Occipital lobe (tissue), 3 donors: ENCODE measurements around the gene OSBP2. TPM values are rescaled to one million over a fixed set of nuclear protein-coding genes. Genes with fewer than 3 reads are reported as not detected.

Source experiments
- DNase-seq: peaks from one replicate; lab custom pipeline; 2025; lab: John Stamatoyannopoulos, UW
- small RNA-seq: library from RNA; depleted of rRNA; stranded (forward); fragments of <200 nt; gene quantifications from one replicate; pipeline ENCODE3, GENCODE V24; 2014
- total RNA-seq: library from RNA; depleted of rRNA; stranded (reverse); fragments of >200 nt; gene quantifications from one replicate; pipeline ENCODE4 v1.2.3, GENCODE V29; 2014

OSBP2 gene
- total RNA-seq, 1 donor from 2014 or later: 27.0 TPM

DNA sequence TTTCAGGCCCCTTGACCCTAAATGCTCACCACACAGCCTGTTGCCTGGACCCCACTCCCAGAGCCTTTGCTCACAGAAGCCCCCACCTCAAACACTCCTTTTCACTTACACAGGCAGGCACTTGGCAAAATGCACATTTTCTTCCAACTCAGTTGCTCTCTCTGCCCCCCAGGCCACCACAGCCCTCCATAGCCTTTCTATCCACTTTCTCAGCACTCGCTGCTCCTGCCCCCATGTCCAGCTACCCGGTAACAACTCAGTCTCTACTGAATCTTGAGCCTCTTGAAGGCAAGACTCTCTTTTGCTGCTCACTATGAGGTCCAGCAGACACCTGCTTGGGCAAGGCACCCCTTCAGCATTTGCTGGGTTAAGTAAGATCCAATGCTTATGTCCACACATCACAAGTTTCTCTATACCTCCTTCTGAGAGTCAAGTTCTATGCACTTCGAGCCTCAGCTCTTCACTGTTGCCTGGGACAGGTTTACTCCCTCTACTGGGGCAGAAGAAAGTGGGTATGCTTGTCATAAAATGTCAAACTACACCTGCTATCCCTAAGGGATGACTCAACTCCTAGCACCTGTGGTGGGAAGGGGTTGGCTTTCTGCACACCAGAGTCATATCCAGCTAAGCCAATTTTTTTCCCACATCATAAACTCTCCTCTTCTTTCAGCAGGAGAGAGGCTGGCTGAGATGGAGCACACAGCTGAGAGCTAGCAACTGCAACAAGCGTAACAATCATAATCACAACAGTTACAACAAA, 237.0 kb downstream of the OSBP2 start:
- DNase-seq: no peak

DNA sequence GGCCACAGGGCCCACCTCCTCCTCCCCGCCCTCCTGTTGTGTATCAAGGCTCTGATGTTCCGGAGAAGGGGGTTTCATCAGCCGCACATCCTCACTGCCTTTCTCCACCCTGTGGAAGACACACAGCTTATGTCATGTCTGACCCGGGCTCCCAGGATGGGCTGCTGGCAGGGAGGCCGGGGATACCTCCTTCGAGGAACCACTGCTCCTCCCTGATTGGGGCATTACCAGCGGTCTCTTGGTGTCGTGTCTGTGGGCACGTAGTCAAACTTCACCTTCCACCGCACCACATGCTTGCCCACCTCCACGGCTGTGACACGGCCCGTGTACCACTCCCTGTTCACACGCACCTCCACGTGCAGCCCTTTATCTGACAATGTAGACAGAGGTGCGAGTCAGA, 238.0 kb downstream of the OSBP2 start:
- DNase-seq: no peak

DNA sequence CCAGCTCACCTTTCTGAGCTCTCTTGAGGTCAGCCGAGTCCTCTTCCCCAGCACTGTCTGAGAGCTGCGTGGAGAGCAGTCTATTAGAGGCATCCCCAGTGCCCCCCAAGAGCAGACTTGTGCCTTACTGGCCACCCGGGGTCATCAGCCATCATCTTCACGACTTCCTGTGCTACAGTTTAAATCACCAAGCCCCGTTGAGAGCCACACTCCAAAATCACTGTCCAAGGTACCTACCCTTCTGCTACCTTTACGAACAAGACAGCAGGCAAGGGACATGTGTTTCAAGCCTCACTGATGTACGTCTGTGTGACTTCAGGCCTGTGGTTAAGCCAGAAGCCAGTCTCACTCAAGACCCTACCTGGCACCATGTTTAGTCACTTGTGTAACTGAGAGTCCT, 238.8 kb downstream of the OSBP2 start:
- no peak for DNase-seq

DNA sequence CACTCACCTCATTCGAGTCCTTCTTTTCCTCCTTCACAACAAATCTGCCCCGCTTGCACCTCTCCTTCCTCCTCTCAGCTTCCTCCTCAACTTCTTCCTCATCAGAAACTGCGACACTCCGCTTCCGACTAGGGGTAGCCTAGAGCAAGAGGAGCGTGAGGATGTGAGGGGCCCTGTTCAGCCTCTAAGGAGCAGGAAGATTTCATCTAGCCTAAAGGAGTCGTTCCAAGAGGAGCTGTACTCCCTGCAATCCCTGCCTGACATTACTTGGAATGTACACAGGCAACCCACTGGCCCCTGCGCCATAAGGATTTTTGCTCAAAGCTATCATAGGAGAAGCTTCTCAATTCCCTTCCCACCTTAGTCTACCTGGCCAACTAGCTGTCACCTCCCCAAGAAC, 239.4 kb downstream of the OSBP2 start:
- DNase-seq: no peak

DNA sequence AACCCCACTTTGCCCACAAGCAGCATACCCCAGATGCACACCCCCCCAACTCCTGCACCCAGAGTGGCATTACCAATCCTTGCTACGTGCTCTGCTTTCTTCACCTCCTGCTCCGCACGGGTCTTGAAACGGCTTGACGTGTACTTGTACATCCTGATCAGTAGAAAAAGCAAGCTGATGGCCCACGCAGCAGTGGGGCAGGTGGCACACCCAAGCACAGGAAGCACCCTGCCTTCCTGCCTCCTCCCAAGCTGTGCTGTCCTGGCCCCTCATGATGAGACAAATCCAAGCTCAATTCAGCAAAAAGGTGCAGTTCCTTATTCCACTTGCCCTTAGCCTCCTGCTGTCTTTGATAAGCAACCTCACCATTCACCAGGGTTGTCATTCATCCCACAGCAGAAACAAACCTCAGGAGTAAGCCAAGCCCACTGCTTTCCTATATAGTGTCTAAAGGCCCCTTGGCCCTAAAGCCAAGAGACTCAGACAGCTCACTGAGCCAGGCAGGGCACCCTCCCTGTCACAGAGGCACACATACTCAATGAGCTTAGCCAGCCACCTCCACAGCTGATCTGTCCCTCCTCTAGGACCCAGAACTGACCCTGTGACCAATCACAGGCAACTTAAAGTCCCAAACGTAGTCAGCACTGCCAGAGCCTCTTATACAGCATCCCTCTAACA, 246.2 kb downstream of the OSBP2 start:
- no peak for DNase-seq

DNA sequence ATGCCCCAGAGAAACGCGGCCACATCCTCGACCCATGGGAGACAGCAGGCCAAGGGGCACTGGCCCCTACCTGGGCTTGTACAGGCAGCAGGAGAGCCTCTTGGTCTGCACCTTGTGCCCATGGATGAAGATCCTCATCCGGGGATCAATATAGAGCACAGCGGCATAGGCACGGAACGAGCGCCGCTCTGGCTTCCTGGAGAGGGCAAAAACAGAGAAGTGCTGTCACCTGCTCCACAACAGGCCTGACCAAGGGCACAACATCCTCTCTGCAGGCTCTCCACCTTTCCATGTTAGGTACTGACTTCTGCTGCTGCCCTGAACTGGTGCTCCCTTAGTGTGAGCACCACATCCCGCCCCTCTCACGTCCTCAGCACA, 246.7 kb downstream of the OSBP2 start:
- no peak for DNase-seq

DNA sequence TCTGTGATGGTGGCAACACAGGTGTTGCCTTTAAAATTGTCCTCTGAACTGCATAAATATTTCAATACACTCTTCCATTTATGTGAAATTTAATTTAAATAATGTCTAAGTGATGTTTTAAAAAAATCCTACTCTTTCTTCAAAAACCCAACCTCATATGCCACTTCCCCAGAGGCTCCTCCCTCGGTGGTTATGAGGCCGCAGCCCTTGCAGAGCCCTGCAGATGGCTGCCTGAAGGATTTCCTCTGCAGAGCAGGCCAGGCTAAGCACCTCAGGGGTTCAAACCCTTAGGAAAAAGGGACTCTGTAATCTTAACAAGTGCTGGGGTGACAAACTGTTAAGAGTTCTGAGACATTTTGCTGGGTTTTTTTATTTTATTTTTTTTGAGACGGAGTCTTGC, 248.7 kb downstream of the OSBP2 start:
- DNase-seq: no peak

DNA sequence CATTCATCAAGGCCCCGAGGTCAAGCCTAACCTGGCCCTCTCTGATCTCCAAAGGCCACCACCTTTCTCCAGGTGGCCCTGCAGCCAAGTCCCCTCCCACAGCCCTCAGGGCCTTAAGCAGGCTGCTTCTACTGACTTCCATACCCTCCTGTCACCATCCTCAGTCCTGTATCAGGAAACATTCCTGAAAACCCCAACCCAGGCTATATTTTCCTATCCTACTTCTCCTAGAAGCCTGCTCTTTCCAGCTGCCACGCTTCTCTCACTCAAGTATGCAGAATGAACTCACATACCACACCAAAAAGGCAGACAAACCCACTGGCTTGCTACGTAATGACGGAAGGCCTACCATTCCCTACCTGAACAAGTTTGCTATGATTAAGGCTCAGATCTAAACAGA, 250.3 kb downstream of the OSBP2 start:
- DNase-seq: no peak

DNA sequence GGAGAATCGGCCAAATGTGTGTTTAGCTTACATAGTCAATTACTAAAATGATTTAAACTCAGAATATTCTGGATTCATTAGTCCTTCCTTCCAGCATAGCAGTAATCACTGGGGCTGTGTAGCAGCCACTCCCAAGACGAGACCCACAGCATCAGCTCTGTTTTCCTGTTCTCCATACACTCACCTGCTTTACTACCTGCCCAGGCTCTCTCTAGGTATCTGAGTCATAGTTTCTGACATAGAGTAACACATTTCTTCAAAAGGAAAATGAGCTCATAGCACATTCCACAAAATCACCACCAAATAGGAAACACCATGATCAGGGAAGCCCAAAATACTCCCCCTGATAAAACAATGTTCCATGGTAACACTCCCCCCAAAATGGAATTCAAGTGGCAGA, 251.0 kb downstream of the OSBP2 start:
- DNase-seq: no peak

DNA sequence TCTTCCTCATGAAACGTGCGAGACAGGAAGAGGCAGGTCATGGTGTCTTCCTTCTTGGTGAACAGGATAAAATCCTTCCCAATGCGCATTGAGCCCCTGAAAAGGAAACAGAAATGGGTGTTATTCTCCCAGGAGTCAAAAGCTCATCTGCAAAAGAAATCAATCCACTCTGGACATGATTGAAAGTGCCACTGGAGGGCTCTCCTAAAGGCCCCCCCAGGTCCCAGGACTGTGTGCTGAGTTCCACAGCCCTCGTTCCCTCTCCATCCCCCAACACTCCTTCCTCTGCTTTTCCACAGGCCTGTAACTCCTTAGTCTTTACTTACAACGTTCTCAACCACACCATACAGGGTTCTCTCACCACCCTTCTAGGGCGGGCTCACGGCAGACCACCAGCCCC, 251.7 kb downstream of the OSBP2 start:
- DNase-seq: no peak

DNA sequence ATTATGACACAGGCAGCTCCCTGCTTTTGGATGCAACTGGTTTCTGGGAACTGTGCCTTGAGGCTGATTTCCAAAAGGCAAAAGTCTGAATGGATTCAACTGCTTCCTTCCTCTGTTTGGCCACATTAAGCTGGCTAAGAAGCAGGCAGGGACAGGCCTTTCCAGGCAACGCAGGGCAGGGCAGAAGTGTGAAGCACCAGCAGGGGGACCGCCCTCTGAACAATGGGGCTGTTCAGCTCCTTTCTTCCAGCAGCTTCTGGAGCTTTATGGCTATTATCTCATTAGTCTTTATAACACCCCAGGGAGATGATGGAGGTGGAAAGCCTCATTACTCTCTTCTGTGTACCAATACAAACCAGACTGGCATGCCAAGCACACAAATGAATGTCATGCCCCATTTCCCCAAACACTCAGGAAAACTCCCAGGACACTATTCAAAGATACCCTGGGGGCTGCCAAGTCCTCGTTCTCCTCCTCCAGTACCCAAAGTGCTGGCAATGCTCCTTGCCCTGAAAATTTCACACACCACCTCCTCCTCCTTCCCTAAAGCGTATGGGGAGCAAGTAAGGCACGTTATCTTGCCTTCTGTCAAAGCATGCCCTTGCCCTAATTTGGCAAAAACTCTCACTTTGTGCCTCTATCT, 252.6 kb downstream of the OSBP2 start:
- peak; percentile 8 for DNase-seq

DNA sequence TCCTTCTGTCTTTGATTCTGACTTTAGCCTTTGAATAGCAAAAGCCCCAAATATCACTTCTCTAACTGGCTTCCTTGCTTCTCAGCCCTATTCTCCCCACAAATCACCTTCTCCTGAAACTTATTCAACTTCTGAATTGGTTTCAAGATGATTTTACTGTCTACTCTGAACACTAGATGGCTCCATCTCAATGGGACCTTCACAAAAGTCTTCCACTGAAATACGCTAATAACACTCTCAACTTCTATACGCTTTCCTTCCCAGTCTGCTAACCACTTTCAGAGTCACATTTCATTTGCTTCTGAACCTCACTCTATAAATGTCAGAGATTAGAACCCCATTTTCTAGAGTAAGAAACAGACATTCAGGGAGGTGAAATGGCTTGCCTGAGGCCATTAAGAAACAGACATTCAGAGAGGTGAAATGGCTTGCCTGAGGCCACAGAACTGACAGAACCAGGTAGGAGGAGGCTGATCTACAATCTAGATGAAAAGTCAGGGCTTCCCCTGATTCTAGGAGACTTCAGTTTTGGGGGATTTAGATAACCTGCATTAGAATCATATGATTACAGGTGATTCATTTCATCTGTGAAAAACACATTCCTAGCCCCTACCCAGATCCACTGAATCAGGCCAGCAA, 253.3 kb downstream of the OSBP2 start:
- DNase-seq: no peak

DNA sequence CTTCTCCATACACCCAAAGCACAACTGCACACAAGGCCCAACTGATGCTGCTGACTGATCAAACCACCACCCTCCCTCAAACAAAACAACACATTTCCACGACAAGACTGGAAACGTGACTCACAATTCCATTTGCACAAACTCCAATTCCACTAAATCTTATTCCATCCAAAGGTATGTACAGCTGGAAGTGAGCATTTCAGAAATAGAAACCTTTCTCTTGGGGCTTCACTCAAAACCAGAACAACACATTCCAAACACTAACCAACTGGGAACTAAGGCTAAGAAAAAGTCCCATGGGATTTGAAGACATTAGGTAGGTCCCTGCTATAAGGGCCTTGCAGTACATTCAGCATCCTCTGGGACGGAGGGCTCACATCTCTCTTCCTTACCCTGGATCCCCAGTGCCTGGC, 254.3 kb downstream of the OSBP2 start:
- DNase-seq: no peak

DNA sequence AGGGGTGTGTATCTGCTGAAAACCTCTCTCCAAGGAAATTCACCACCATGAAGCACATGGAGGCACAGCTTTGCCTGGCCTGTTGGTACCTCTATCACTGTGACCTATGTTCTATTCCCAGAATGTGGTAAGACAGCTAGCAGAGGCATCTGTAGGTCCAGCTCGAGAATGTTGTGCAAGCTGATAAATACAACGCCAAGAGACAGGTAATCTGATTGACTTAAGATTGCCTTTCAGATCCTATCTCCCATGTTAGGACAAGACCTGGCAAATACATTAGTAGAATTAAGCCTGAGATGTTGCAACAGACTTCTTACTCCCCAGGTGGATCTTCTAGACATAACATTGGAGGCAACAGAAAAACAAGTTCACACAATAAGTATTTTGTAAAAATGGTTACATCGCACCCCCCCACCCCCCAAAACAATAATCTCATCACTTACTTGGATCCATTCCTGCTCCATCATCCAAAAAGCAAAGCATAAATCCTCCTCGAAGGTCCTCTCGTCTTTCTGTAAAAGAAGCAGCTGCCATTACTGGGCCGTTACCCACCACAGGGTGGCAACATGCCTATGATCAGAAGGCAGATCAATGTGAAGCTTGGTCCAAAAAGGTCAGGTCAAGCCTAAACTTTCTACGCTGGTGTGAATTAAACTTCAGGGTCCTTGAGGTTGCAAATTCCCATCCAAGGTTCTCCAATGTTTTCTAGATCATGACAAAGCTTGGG, 255.4 kb downstream of the OSBP2 start:
- no peak for DNase-seq

DNA sequence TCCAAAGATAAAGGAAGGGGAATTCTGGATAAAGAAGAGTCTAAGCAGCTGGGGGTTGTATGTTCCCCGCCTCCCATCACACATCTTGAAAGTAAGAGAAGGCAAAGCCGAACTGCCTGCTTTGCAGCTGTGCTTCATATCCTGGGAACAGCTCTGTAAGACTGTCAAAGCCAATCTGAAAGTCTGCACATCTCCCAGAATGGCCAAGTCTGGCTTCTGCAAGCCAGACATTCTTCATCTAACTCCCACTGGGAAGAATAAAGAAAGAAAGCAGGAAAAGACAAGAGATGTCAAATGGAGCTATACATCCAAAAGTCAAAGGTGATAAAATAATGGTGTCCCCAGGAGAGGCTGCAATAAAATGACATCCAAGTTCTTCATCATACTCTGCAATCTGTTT, 258.5 kb downstream of the OSBP2 start:
- no peak for DNase-seq

DNA sequence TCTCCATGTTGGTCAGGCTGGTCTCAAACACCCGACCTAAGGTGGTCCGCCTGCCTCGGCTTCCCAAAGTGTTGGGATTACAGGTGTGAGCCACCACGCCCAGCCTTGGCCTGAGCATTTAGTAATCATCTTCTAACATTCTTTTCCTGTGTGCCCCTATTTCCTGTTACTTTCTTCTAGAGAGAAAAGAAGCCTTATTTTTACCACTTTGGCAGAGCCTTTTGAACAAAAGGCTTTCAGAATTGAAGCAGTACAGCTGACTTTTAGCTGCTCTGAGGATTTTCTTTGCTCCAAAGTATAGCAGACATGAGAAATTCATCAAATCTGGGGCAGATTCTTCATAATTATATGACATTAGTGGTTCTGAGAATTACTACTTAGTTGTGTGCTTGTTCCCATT, 260.5 kb downstream of the OSBP2 start:
- no peak for DNase-seq

Small RNA genes within 50 kb of the gene (small RNA-seq; reads per million reads assigned to genes)
- gene MIR3200: 10.6 reads per million, percentile 92 among the genes with 10 or more reads in this experiment

Other genes starting within 250 kb of the OSBP2 start
- gene SEC14L3, start 222.9 kb upstream of the OSBP2 start, total RNA-seq: not detected
- not detected for gene SEC14L4, start 189.2 kb upstream of the OSBP2 start, total RNA-seq
- 1.4 TPM for gene SEC14L6, start 148.1 kb upstream of the OSBP2 start, total RNA-seq
- 0.94 TPM for gene GAL3ST1, start 120.2 kb upstream of the OSBP2 start, total RNA-seq
- gene PES1, start 103.0 kb upstream of the OSBP2 start, total RNA-seq: 41.3 TPM
- gene TCN2, start 87.7 kb upstream of the OSBP2 start, total RNA-seq: 8.4 TPM
- 5.5 TPM for gene SLC35E4, start 59.1 kb upstream of the OSBP2 start, total RNA-seq
- gene DUSP18, start 27.0 kb upstream of the OSBP2 start, total RNA-seq: 22.9 TPM